Ishikawa (cell line): ENCODE measurements around the gene FOXP1.

Source experiments
- EGR1 ChIP-seq: IDR thresholded peaks from 2 replicates; pipeline ENCODE4 v1.6.1; 2012
- EP300 ChIP-seq: IDR thresholded peaks from 2 replicates; pipeline ENCODE4 v1.6.1; 2012; ENCODE audit warnings: borderline replicate concordance
- NFIC ChIP-seq: IDR thresholded peaks from 2 replicates; pipeline ENCODE4 v1.6.1; 2012
- REST ChIP-seq: IDR thresholded peaks from 2 replicates; pipeline ENCODE4 v1.6.1; 2012; ENCODE audit warnings: low read depth, mild to moderate bottlenecking
- TEAD4 ChIP-seq: IDR thresholded peaks from 2 replicates; pipeline ENCODE4 v1.6.1; 2012
- USF1 ChIP-seq: IDR thresholded peaks from 2 replicates; pipeline ENCODE4 v1.6.1; 2012
- YY1 ChIP-seq: IDR thresholded peaks from 2 replicates; pipeline ENCODE4 v1.6.1; 2012; ENCODE audit warnings: low read depth

GRCh38 chr3:71101626-71102025 is 481.9 kb downstream of the FOXP1 start:
- no peak for TF ChIP-seq USF1
- TF ChIP-seq TEAD4 = no peak
- no peak for TF ChIP-seq NFIC
- no peak for TF ChIP-seq EGR1
- TF ChIP-seq REST = no peak
- TF ChIP-seq EP300 = no peak
- TF ChIP-seq YY1 = no peak
